Mucosa of rectum (tissue), 2 donors: ENCODE results near the gene ENO1.
A peak's percentile ranks its signal among the peaks of the same experiment; 100 is the strongest.

ENCODE experiments used
- H3K27ac ChIP-seq, 2 donors: one replicate each; pipeline ENCODE4 v1.7.0; 2013; ENCODE audit warnings: inconsistent platforms in 2 of 2, low read depth in 2 of 2, low read length in 2 of 2
- H3K27me3 ChIP-seq, 2 donors: one replicate each; pipeline ENCODE4 v1.7.0; 2013; ENCODE audit warnings: low read length in 2 of 2; ENCODE audit not compliant: control insufficient read depth in 2 of 2, insufficient read depth in 2 of 2
- H3K36me3 ChIP-seq, 2 donors: one replicate each; pipeline ENCODE4 v1.7.0; 2013; ENCODE audit warnings: low read length in 2 of 2; ENCODE audit not compliant: control insufficient read depth in 2 of 2, insufficient read depth in 2 of 2
- H3K4me1 ChIP-seq, 2 donors: one replicate each; pipeline ENCODE4 v1.7.0; 2013; ENCODE audit warnings: low read length in 2 of 2, mild to moderate bottlenecking in 1 of 2; ENCODE audit not compliant: control insufficient read depth in 2 of 2, insufficient read depth in 2 of 2
- H3K4me3 ChIP-seq, 2 donors: one replicate each; pipeline ENCODE4 v1.7.0; 2013; ENCODE audit warnings: low read length in 2 of 2
- H3K9ac ChIP-seq, 2 donors: one replicate each; pipeline ENCODE4 v1.7.0; 2013; ENCODE audit warnings: low read length in 2 of 2, low read depth in 1 of 2, mild to moderate bottlenecking in 1 of 2
- H3K9me3 ChIP-seq, 2 donors: one replicate each; pipeline ENCODE4 v1.7.0; 2013; ENCODE audit warnings: low read length in 2 of 2; ENCODE audit not compliant: control insufficient read depth in 2 of 2
- donor health status: healthy.
- donor health status: Normal muscosa, but diverticular disease.

ENO1 gene

DNA sequence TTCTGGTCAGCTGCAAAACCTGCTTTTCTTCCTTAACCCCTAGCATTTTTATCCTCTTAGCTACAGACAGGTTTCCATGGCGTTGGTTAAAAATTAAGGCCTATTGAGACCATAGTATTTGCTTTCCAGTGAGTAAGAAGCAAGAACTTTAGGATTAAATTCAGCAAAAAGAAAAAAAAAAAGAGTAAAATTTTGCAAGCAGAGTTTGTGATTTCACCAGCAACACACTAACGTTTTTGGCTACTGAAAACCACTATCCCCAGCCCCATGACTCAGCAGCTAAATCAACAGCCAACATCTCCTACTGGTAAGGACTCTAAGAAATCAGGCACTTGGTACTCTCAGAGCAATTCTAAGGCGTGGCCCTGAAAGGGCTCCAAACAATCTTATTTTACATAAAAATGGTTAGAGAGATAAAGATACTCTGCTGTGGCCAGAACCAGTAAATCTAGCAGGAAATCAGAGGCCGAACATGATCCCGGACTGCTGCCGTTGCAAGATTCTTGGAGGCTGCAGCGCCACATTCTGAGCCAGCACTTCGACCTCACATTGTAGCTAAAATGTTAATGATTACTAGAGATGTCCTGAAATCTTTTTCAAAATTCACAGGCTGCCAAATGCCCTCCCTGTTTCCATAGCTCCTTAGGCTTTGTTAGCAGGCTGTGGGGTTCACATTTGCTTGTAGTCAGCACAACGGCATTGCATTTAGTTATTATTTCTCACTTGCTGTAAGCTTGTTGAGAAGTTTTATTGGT, 1.6 kb upstream of the ENO1 start:
- H3K27me3 ChIP-seq: no peaks in the 10 kb centered on the region
- peak overlapping the region in 1 of 2 donors; percentile 95 for H3K4me3 ChIP-seq
- H3K9me3 ChIP-seq: no peaks in the 10 kb centered on the region
- peaks cover 0 to 5% of the 10 kb centered on the region in 2 donors for H3K36me3 ChIP-seq
- H3K9ac ChIP-seq: peak overlapping the region; percentile 86 to 96
- H3K27ac ChIP-seq: peak overlapping the region; percentile 99
- peaks cover 21 to 27% of the 10 kb centered on the region in 2 donors for H3K4me1 ChIP-seq

DNA sequence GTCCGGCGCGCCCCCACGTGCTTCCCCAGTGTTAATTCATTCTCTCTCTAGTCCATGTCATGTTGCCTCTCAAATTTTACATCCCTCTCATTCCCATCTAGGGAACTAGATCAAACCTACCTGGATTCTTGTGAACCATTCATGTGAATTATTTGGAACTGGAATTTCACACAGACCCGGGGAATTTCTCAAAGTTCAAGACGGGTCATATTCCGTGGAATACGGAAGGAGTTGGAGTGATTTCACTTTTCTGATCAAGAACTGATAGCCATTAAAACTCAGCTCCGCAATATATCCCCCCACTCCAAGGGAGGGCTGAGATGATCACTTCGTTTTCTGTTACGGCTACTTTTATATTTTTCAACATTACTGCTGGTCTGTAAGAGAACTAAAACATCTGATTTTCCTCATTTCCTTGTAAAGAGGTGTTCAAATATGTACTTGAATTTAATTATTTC, 1.0 kb upstream of the ENO1 start:
- Histone ChIP-seq H3K4me3 (peak overlapping the region; percentile 90 to 95), H3K27me3 (no peaks in the 10 kb centered on the region), H3K36me3 (peaks cover 3 to 9% of the 10 kb centered on the region in 2 donors), H3K9ac (peak overlapping the region; percentile 86 to 96), H3K4me1 (peaks cover 24 to 32% of the 10 kb centered on the region in 2 donors), H3K27ac (peak overlapping the region; percentile 99), H3K9me3 (no peaks in the 10 kb centered on the region)

DNA sequence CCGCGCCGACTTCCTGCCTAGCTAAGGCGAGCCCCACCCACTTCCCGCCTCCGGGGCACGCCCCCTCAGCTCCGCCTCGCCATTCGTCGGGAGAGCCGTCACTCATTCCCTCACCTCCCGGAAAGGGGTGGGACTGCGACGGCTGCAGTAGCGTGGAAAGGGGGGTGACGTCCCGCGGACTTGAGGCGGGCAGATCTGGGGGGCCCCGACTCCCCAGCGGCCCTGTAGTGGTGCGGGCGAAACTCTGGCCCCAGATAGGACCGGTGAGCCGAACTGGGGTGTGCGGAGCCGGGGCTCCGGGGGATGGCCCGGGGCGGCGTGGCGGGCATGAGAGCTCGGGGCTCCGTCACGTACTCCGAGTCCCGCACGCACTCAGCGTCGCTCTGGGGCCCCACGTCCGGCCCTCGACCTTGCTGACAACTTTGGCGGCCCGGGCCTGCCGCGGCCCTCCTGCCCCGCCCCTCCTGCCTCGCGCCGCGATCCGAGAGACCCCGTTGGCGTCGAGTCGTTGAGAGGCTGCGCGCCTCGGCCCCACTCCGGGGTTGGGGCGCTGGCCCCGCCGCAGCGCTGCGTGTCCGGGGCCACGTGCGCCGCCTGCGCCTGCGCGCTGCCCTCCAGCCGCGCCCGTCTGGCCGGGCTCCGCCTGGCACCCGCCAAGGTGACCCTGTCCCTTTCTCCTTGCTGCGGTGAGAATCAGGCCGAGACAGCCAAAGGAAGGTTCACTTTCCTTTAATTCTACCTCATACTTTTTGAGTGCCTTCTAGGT, 395 bp upstream of the ENO1 start:
- H3K9me3 ChIP-seq: no peaks in the 10 kb centered on the region
- H3K27ac ChIP-seq: peak overlapping the region; percentile 99
- H3K36me3 ChIP-seq: peaks cover 5 to 12% of the 10 kb centered on the region in 2 donors
- H3K27me3 ChIP-seq: no peaks in the 10 kb centered on the region
- peak overlapping the region; percentile 90 to 96 for H3K9ac ChIP-seq
- peak overlapping the region; percentile 90 to 95 for H3K4me3 ChIP-seq
- peaks cover 28 to 37% of the 10 kb centered on the region in 2 donors for H3K4me1 ChIP-seq

DNA sequence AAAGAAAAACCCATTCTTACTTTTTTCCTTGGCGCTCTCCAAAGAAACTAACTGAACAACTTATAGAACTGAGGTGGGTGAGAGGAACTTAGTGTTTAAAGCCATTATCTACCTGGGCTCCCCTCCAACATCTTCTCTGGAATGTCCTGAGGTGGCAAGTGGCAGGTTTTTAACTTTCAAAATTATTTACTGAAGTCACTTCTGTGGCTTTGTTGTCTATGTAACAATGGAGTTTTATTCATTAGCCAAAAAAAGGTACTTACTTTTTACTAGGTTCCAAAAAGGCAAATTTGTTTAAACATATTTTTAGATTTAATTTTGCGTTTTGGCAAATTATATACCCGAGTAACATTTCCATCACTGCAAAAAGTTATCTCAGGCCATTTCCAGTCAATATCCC, 2.4 kb downstream of the ENO1 start:
- Histone ChIP-seq H3K27me3 (no peaks in the 10 kb centered on the region), H3K9me3 (no peaks in the 10 kb centered on the region), H3K4me3 (no peak overlapping the region), H3K36me3 (peaks cover 33 to 34% of the 10 kb centered on the region in 2 donors), H3K27ac (no peak overlapping the region), H3K9ac (no peak overlapping the region), H3K4me1 (peaks cover 48 to 59% of the 10 kb centered on the region in 2 donors)

DNA sequence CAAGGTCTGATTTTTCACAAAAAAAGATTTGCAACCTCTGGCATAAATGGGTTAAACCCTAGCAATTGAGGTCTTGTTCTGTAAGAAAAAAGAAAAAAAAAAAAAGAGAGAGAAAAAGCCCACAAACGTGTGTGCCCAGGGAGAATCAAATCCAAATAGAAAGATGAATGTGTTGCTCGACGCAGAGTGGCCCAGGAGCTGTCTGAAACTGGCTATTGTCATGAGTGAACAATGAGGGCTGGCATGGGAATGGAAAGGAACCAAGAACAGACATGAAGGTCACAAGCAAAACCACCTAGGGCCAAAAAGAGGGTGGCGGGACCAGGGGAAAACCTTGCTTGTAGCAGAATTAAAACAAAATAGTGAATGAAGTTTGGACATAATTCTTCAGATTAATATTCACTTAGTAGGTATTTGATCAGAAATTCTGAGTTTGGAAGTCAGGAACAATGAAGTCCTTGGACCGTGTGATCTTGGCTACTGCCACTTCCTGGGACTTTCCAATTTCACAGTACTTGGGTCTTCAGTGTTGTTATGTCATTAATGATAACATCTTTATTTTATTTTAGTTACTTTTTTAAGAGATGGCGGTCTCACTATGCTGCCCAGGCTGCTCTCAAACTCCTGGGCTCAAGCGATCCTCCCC, 3.1 kb downstream of the ENO1 start:
- H3K4me1 ChIP-seq: peaks cover 51 to 54% of the 10 kb centered on the region in 2 donors
- H3K4me3 ChIP-seq: no peak overlapping the region
- H3K9me3 ChIP-seq: no peaks in the 10 kb centered on the region
- H3K9ac ChIP-seq: no peak overlapping the region
- peak overlapping the region in 1 of 2 donors; percentile 11 for H3K27ac ChIP-seq
- peaks cover 41% of the 10 kb centered on the region in 2 donors for H3K36me3 ChIP-seq
- no peaks in the 10 kb centered on the region for H3K27me3 ChIP-seq

DNA sequence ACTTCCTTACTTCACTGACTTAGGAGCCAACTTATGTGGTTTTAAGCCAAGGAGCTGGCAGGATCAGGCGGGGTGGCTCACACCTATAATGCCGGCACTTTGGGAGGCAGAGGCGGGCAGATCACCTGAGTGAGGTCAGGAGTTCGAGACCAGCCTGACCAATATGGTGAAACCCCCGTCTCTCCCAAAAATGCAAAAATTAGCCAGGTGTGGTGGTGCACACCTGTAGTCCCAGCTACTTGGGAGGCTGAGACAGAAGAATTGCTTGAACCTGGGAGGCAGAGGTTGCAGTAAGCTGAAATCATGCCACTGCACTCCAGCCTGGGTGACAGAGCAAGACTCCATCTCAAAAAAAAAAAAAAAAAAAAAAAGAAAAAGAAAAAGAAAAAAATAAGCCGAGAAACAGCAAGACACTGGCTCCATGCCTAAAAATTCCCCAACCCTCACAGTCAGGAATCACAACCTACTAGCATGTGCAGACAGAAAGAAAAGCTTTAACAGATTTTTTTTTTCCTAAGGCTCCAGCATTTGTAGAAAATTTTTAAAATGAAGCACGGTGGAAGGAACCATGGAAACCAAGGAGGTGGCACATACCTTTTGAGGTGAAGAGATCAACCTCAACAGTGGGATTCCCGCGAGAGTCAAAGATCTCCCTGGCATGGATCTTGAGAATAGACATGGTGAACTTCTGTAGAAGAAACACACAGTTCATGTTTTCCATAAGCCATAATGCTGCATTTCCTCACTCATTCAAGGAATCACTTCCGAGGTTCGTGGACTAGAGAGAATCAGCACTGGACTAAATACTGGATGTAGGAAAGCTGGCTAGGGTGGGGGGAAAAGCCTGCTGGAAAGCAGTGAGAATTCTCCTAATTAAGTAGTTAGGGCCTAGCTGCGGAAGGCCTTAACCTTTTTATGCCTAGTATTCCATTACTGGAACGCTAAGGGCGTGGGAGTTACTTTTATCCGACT, 4.0 kb downstream of the ENO1 start:
- H3K36me3 ChIP-seq: peaks cover 45 to 48% of the 10 kb centered on the region in 2 donors
- no peaks in the 10 kb centered on the region for H3K9me3 ChIP-seq
- H3K27me3 ChIP-seq: no peaks in the 10 kb centered on the region
- no peak overlapping the region for H3K4me3 ChIP-seq
- H3K9ac ChIP-seq: peak overlapping the region in 1 of 2 donors; percentile 13
- peak overlapping the region; percentile 17 to 42 for H3K27ac ChIP-seq
- peaks cover 49 to 50% of the 10 kb centered on the region in 2 donors for H3K4me1 ChIP-seq

DNA sequence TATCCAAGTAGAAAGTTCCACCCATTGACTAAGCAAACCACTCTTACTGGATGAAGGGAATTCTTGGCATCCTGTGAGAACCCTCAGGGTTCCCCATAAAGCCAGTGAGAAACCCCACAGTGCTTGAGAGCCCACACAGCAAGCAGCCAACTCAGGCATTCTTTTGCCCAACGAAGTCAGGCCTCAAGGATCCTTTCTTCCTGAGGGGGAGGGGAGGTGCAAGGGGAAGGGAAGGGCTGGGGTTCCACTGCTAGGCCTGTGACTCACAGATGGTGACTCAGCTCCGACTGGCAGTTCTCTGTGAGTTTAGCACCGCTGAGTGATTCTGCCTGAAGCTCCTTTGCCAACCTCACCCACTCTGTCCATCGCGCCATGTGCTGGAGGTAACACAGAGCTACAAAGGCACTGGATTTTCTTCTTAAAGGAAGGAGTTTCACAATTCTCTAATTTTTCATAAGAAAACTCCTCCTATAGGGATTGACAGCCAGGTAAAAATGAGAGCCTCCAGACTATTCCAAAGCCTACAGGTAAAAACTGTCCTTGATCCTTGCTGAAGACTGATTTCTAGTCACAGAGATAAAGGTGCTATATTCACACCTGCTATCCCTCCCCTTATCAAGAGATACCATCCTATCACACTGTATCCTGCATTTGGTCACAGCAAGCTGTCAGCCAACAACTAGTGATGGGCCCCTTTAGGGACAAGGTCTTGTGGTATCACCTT, 4.8 kb downstream of the ENO1 start:
- Histone ChIP-seq H3K27me3 (no peaks in the 10 kb centered on the region), H3K36me3 (peaks cover 50 to 55% of the 10 kb centered on the region in 2 donors), H3K27ac (peak overlapping the region; percentile 17 to 50), H3K9ac (peak overlapping the region in 1 of 2 donors; percentile 13), H3K4me1 (peaks cover 42 to 45% of the 10 kb centered on the region in 2 donors), H3K9me3 (no peaks in the 10 kb centered on the region), H3K4me3 (peak overlapping the region in 1 of 2 donors; percentile 2)

DNA sequence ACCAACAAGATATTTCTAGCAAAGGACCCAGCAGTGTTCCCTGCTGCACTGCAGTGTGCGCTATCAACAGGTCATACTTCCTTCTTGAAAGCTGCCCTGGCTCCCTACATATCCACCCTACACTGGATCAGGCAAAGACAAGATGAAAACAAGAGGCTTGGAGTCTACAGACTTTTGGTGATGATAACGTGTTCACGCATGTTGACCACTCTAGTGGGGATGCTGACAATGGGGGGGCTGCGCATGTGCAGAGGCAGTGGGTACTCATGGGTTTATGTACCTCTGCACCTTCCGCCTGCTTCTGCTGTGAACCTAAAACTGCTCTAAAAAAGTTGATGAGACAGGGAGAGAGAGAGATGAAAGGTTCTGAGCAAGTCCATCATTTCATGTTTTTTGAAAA, 5.5 kb downstream of the ENO1 start:
- H3K27me3 ChIP-seq: no peaks in the 10 kb centered on the region
- no peak overlapping the region for H3K4me3 ChIP-seq
- peak overlapping the region in 1 of 2 donors; percentile 50 for H3K27ac ChIP-seq
- peaks cover 42 to 45% of the 10 kb centered on the region in 2 donors for H3K4me1 ChIP-seq
- no peak overlapping the region for H3K9ac ChIP-seq
- H3K9me3 ChIP-seq: no peaks in the 10 kb centered on the region
- H3K36me3 ChIP-seq: peaks cover 54 to 60% of the 10 kb centered on the region in 2 donors

DNA sequence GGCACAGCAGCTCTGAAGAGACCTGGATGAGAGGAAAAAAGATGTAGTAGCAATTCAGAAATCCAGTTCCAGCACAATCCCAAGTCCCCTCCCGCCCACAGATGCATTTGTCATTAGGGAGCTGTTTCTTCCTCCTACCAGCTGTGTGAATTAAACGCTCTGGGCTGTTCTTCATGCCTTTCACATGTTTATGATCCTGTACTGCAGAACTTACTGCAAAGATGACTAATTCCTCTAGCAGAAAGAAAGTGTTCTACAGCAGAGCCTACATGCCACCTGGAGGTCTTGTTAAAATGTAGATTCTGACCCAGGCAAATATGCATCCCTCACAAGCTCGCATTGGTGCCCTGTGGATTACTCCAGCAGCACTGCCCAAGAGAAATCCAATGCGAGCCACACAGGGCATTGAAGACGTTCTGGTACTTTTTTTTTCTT, 6.5 kb downstream of the ENO1 start:
- peak overlapping the region; percentile 16 to 64 for H3K27ac ChIP-seq
- no peak overlapping the region for H3K9ac ChIP-seq
- peaks cover 63 to 69% of the 10 kb centered on the region in 2 donors for H3K36me3 ChIP-seq
- no peaks in the 10 kb centered on the region for H3K27me3 ChIP-seq
- peaks cover 42 to 43% of the 10 kb centered on the region in 2 donors for H3K4me1 ChIP-seq
- H3K9me3 ChIP-seq: no peaks in the 10 kb centered on the region
- H3K4me3 ChIP-seq: no peak overlapping the region
